Panc1 (cell line): ENCODE results near the gene RALGPS1.

ENCODE experiments used
- POLR2AphosphoS5 ChIP-seq: IDR thresholded peaks from 2 replicates; pipeline ENCODE4 v1.6.1; 2012; ENCODE audit warnings: mild to moderate bottlenecking, low read depth, low read length, moderate library complexity
- SIN3A ChIP-seq: IDR thresholded peaks from 2 replicates; pipeline ENCODE4 v1.6.1; 2012; ENCODE audit warnings: low read depth, mild to moderate bottlenecking, low read length, moderate library complexity, borderline replicate concordance; ENCODE audit not compliant: insufficient read depth
- TF ChIP-seq, protein P1 (sequence below): fragments of 450-650 bp; IDR thresholded peaks from 2 replicates; pipeline ENCODE4 v1.5.1; 2017; ENCODE audit warnings: mild to moderate bottlenecking

GRCh38 chr9:127008076-127008475 is 93.5 kb downstream of the RALGPS1 start:
- TF ChIP-seq SIN3A (no peak), POLR2AphosphoS5 (no peak)
- TF ChIP-seq, protein P1, sequence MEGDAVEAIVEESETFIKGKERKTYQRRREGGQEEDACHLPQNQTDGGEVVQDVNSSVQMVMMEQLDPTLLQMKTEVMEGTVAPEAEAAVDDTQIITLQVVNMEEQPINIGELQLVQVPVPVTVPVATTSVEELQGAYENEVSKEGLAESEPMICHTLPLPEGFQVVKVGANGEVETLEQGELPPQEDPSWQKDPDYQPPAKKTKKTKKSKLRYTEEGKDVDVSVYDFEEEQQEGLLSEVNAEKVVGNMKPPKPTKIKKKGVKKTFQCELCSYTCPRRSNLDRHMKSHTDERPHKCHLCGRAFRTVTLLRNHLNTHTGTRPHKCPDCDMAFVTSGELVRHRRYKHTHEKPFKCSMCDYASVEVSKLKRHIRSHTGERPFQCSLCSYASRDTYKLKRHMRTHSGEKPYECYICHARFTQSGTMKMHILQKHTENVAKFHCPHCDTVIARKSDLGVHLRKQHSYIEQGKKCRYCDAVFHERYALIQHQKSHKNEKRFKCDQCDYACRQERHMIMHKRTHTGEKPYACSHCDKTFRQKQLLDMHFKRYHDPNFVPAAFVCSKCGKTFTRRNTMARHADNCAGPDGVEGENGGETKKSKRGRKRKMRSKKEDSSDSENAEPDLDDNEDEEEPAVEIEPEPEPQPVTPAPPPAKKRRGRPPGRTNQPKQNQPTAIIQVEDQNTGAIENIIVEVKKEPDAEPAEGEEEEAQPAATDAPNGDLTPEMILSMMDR = no peak
